LoVo (cell line): Measurements from ENCODE around the gene LECT2.

Experiments used
- DNase-seq: peaks from one replicate; pipeline ENCODE4 v3.0.0-alpha.2; 2016; ENCODE audit warnings: low spot score

Gene LECT2

DNA sequence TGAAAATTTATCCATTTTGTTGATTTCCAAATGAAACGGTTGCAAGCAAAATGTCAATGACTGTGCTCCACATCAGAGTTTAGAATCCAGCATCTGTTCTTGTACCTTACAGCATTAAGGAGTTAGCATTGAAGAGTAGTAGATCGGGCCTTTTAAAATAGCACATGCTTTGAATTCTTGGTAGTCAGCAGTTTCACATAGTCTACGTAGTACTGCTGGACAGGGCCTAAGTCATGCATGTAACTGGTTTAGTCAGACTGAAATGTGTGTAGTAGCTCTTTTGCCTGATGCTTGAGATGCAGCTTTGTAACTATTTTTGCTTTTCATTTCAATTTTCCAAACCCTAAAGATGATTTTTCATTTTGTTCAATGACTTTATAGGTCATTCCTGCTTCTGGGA, 19.8 kb downstream of the LECT2 start:
- no peak for DNase-seq

GRCh38 chr5:135930949-135931295, 23.9 kb downstream of the LECT2 start:
- no peak for DNase-seq

- no peak for DNase-seq
Measured at GRCh38 chr5:135930029-135930948, 24.5 kb downstream of the LECT2 start.

DNA sequence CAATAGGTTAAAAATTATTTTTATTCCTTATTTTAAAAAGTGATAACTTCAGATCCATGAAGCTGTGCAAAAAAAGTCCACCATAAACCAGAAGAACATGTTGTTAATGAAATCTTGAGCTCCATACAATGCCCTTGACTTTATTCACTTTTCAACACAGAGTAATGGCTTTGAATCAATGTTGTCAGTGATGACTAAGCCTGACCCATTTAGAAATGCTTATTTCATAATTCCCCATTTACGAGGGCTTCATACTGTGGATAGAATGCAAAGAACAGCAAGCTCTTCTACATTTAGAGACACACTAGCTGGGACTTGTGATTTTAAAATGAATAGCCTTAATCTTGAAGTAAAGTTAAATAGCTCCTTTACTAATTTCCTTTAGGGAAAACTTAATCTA, 33.4 kb downstream of the LECT2 start:
- no peak for DNase-seq

GRCh38 chr5:135920199-135920598, 34.6 kb downstream of the LECT2 start:
- no peak for DNase-seq

DNA sequence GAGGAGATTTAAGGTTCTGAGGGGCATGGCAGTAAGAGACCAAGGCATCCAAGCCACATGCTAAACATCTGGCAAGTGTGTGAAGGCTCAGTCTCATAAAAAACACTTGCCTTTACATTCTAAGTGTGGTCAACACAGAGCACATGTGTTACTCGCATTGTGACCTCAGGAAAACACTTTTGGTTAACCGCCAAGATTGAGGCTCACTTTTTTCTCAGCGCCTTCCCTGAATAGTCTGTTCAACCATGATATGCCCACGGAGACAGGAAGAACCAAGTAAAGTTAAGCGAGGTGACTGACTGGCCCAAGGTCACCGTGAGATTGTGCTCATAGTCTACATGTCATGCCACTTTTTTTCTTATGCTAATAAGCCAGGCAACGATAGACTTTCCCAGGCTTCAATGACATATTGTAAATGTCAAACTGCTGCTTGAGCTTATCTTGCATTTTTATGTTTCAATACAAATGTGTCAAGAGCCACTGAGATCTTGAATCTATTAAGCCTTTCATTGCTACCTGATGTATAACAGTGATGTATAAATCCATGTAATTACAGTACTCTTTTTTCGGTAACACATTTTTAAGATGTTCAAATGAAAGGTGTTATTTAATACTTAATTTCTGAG, 38.0 kb downstream of the LECT2 start:
- DNase-seq = no peak

DNA sequence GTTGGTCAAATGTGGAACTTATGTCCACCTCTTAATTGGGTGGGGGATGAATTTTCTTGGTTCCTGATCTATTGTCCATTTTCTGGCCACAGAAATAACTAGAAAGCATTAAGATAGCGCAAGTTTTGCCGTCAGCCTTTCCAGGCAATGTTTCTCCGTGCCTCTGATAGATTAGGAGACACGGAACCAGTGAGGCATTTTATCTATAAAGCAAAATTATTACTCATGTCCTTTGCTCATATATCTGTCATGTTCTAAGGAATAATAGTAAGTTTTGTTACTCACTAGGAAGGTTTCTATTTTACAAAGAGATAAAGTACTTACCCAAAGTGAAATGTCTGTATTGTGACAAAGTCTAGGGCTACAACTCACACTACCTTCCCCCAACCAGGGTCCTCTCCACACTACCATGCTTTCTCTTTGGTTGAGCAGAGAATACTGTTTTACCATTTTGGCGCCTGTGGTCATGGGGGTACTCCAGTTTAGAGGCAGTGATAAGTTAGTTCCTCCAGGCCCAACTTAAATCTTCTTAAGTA, 39.2 kb downstream of the LECT2 start:
- no peak for DNase-seq

DNA sequence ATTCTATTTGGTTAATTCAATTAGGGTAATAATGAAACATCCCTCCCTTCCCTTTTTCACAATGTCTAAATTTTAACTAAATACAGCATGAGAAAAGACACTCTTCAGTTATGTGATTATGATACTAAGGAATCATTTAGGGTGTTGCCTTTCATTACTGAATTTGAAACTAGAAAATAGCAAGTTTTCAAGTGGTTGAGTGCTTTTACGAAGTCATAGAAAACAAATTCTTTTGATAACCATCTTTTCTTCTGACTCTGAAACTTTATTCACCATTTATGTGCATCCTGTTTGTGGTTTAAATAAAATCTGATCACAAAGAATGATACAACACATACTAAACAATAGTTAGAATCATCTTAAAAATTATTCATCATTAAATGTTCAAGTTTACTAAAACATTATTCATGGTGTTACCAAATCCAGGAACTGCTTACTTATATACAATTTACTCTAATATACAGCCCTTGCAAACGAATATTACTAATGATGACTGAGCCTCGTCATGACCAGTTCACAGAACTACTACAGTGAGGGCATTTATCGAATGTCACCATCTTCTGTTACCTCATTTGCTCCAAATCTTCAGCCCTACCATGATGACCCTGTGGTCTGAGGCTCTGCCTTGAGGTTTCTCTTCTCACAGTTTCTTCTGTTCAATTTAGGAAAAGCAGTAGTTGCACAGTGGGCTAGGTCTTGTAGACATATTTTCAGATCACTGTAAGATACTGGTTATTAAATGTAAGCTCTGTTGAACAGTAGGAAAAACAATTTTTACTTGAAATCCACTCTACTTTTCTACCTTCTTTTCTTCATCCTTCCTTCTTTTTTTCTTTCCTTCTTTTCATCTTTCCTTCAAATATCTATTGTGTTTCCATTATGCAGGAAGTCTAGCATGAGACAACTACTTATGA, 40.8 kb downstream of the LECT2 start:
- DNase-seq = no peak

DNA sequence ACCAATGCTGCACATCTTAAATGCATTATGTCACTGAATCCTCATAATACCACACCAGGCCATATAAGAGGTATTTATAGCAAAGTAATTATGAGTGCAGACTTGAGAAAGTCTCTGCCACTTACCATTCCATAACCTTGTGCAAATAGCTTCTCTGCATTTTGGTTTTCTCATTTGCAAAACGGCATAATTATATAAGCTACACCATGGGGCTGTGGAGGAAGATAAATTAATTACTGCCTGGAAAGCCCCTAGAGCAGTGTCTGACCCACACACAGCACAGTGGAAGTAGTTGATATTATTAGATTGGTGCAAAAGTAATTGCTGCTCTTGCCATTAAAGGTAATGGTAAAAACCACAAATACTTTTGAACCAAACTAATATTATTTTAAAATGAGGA, 49.6 kb downstream of the LECT2 start:
- no peak for DNase-seq

- DNase-seq = no peak
Measured at GRCh38 chr5:135901633-135902032, 53.1 kb downstream of the LECT2 start.

GRCh38 chr5:135900276-135900675, 54.5 kb downstream of the LECT2 start:
- no peak for DNase-seq

DNA sequence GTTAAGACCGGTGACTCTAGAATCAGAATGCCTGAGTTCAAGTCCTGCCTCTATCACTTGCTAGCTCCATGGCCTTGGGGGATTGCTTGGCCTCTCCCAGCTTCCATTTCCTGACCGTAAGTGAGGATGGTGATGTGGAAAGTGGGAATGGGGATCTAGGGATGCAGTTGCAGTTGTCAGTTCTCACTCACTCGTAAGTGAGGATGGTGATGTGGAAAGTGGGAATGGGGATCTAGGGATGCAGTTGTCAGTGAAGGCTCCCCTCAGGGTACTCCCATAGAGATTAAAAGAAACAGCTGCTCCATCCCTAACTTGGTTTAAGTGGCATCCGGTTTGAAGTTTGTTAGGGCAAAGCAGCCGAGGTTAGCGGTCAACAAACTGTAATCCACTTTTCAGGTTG, 56.1 kb downstream of the LECT2 start:
- DNase-seq = no peak
